ENCODE data around the gene CCL1.

CCL1 gene

GRCh38 chr17:34363183-34363661 lies at the start of gene CCL1:
Gene CCL1 (minus strand): TSS chr17:34363233. CDS start chr17:34363161, 72 bp downstream.
- DNase-seq (ENCODE audit: low read depth), result no peak
- TF ChIP-seq CTCF (conservative IDR thresholded peaks at IDR 0.05; ENCODE audit: low read depth, low read length), result no peak
- no peak within 1 kb of the TSS for H3K4me3 ChIP-seq (ENCODE audit: low read depth, low read length)

- no peak for TF ChIP-seq CTCF (conservative IDR thresholded peaks at IDR 0.05; ENCODE audit: low read depth, low read length)
- H3K4me3 ChIP-seq (ENCODE audit: low read depth, low read length), result no peak overlapping the region
- no peak for DNase-seq (ENCODE audit: low read depth)
These were observed 49.5 kb upstream of the CCL1 start for GRCh38 chr17:34412534-34412933.

- no peak for DNase-seq (ENCODE audit: low read depth)
- H3K4me3 ChIP-seq (ENCODE audit: low read depth, low read length), result no peak overlapping the region
- no peak for TF ChIP-seq CTCF (conservative IDR thresholded peaks at IDR 0.05; ENCODE audit: low read depth, low read length)
These were observed 48.8 kb upstream of the CCL1 start for GRCh38 chr17:34411646-34412421.

GRCh38 chr17:34409352-34409751 lies 46.3 kb upstream of the CCL1 start:
- DNase-seq (ENCODE audit: low read depth), result no peak
- no peak overlapping the region for H3K4me3 ChIP-seq (ENCODE audit: low read depth, low read length)
- no peak for TF ChIP-seq CTCF (conservative IDR thresholded peaks at IDR 0.05; ENCODE audit: low read depth, low read length)

GRCh38 chr17:34408439-34408838 lies 45.4 kb upstream of the CCL1 start:
- no peak for TF ChIP-seq CTCF (conservative IDR thresholded peaks at IDR 0.05; ENCODE audit: low read depth, low read length)
- H3K4me3 ChIP-seq (ENCODE audit: low read depth, low read length), result no peak overlapping the region
- no peak for DNase-seq (ENCODE audit: low read depth)

GRCh38 chr17:34406226-34406625 lies 43.2 kb upstream of the CCL1 start:
- TF ChIP-seq CTCF (conservative IDR thresholded peaks at IDR 0.05; ENCODE audit: low read depth, low read length), result no peak
- DNase-seq (ENCODE audit: low read depth), result no peak
- no peak overlapping the region for H3K4me3 ChIP-seq (ENCODE audit: low read depth, low read length)

- no peak for TF ChIP-seq CTCF (conservative IDR thresholded peaks at IDR 0.05; ENCODE audit: low read depth, low read length)
- no peak for DNase-seq (ENCODE audit: low read depth)
- H3K4me3 ChIP-seq (ENCODE audit: low read depth, low read length), result no peak overlapping the region
These were observed 40.0 kb upstream of the CCL1 start for GRCh38 chr17:34403006-34403405.
